ENCODE data around the gene GLDC. TPM values are rescaled to one million over a fixed set of nuclear protein-coding genes. Genes with fewer than 3 reads are reported as not detected.
"Not testable (repeated sequence)": the region's sequence is repeated elsewhere in the genome, so short reads cannot be mapped to it uniquely, and the experiment has no call there.

GLDC gene
- total and polyA plus RNA-seq, 12 donors: 0.03 TPM; not detected in 11

DNA sequence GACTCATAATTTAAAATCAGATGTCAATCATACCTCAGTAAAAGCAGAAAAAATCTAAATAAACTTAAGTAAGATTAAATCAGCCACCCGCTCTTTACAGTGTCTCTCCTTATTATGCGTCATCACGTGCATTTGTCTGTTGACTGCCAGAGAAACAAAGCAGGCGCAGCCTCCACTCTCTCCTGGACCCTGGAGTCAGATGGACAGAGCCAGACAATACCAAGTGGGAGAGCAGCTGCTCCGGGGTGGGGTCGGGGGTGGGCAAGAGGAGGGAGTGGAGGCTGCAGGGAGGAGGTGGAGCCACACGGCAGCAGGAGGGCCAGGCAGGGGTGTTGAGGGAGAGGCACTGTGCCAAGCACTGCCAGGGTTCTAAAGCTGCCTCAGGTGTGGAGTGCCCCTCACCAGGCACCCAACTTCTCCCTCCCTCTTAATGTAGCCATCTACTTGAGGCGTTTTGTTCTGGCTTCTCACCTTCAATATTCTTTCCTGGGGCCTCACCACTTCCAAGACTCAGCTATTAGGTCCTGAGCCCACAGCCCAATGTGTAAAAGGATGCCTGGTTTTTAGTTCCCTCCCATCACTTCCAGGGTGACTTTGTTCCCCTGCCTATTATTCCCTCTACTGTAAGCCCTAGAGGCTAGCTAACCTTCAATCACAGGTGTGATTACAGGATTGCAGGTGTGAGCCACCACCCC lies 96.3 kb downstream of the GLDC start:
- no peaks in the 10 kb centered on the region for H3K9me3 ChIP-seq
- DNase-seq (no peak), ATAC-seq (no peak)
- H3K4me3 ChIP-seq: no peak overlapping the region
- H3K36me3 ChIP-seq: no peaks in the 10 kb centered on the region
- peaks cover 0 to 17% (median 0%) of the 10 kb centered on the region in 9 donors for H3K4me1 ChIP-seq
- no peak for TF ChIP-seq CTCF (IDR thresholded peaks at IDR 0.05)
- peaks cover 0 to 7% (median 0%) of the 10 kb centered on the region in 7 donors for H3K27me3 ChIP-seq
- intact Hi-C loops (cut with DNase I): no loop called here
- 42 to 45% methylated on average over 8 of the region's 8 CpGs for WGBS, 2 donors
- H3K27ac ChIP-seq: no peak overlapping the region

GRCh38 chr9:6545017-6545691 lies 100.4 kb downstream of the GLDC start:
- no peak for DNase-seq
- Histone ChIP-seq H3K4me3 (no peak overlapping the region), H3K9me3 (no peaks in the 10 kb centered on the region), H3K4me1 (no peaks in the 10 kb centered on the region), H3K27me3 (peaks cover 0 to 6% (median 3%) of the 10 kb centered on the region in 7 donors), H3K36me3 (no peaks in the 10 kb centered on the region), H3K27ac (no peak overlapping the region)
- no peak for TF ChIP-seq CTCF (IDR thresholded peaks at IDR 0.05)
- intact Hi-C loops (cut with DNase I): no loop called here
- no peak for ATAC-seq
- 90 to 93% methylated on average over 8 of the region's 8 CpGs for WGBS, 2 donors

- Histone ChIP-seq H3K27me3 (peaks cover 0 to 5% (median 0%) of the 10 kb centered on the region in 7 donors), H3K27ac (no peak overlapping the region), H3K4me1 (no peaks in the 10 kb centered on the region), H3K9me3 (no peaks in the 10 kb centered on the region), H3K4me3 (no peak overlapping the region), H3K36me3 (no peaks in the 10 kb centered on the region)
- no peak for TF ChIP-seq CTCF (IDR thresholded peaks at IDR 0.05)
- ATAC-seq: no peak
- intact Hi-C loops (cut with DNase I): no loop called here
- DNase-seq: no peak
- WGBS, 2 donors: 49 to 55% methylated on average over 6 of the region's 6 CpGs
These were observed 102.3 kb downstream of the GLDC start for GRCh38 chr9:6543204-6543603.

DNA sequence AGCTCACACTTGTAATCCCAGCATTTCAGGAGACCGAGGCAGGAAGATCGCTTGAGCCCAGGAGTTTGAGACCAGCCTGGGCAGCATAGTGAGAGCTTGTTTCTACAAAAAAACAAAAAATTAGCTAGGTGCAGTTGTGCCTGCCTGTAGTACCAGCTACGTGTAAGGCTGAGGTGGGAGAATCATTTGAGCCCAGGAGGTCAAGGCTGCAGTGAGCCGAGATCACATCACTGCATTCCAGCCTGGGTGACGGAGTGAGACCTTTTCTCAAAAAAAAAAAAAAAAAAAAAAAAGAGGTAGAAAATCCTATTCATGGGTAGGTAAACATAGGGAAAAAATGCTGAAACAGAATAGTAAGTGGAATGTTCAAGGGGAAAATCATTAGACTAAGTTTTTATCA lies 102.9 kb downstream of the GLDC start:
- H3K9me3 ChIP-seq; H3K27ac ChIP-seq; ATAC-seq; DNase-seq; H3K27me3 ChIP-seq; H3K36me3 ChIP-seq; H3K4me1 ChIP-seq; H3K4me3 ChIP-seq; intact Hi-C loops (cut with DNase I): not testable (repeated sequence)
- 83 to 86% methylated on average over 5 of the region's 5 CpGs for WGBS, 2 donors

- peaks cover 0 to 5% (median 0%) of the 10 kb centered on the region in 7 donors for H3K27me3 ChIP-seq
- DNase-seq: no peak
- 50 to 55% methylated on average over 3 of the region's 3 CpGs for WGBS, 2 donors
- no peaks in the 10 kb centered on the region for H3K4me1 ChIP-seq
- H3K27ac ChIP-seq: no peak overlapping the region
- no peaks in the 10 kb centered on the region for H3K9me3 ChIP-seq
- no peak for TF ChIP-seq CTCF (IDR thresholded peaks at IDR 0.05)
- no peak for ATAC-seq
- intact Hi-C loops (cut with DNase I): no loop called here
- no peaks in the 10 kb centered on the region for H3K36me3 ChIP-seq
- H3K4me3 ChIP-seq: no peak overlapping the region
These were observed 106.9 kb downstream of the GLDC start for GRCh38 chr9:6538666-6539071.
